Adrenal gland (tissue), 12 donors: ENCODE results near the gene ERC2. TPM values are rescaled to one million over a fixed set of nuclear protein-coding genes. Genes with fewer than 3 reads are reported as not detected.

ENCODE experiments used
- DNase-seq, 7 donors: peaks; one replicate each; pipeline ENCODE4 v3.0.0-alpha.2; 2019 to 2020
- H3K27ac ChIP-seq, 5 donors: fragments of 200-600 bp; sonication (generic) in 4 of 5; 1 replicate in 3 of 5; 2 replicates in 2 of 5; pipeline versions ENCODE4 v1.5.1 to v1.8.0; 2016 to 2020; ENCODE audit warnings: mild to moderate bottlenecking in 1 of 5
- H3K27me3 ChIP-seq: fragments of 200-600 bp; 2 replicates; pipeline ENCODE4 v1.8.0; 2021
- H3K36me3 ChIP-seq, 2 donors: fragments of 200-600 bp; replicated peaks in 1 of 2; 1 replicate in 1 of 2; 2 replicates in 1 of 2; pipeline versions ENCODE4 v1.5.1 to v1.8.0; 2018 to 2022
- H3K4me1 ChIP-seq, 2 donors: fragments of 200-600 bp; replicated peaks in 1 of 2; 1 replicate in 1 of 2; 2 replicates in 1 of 2; pipeline versions ENCODE4 v1.5.1 to v1.8.0; 2018 to 2021
- H3K4me3 ChIP-seq, 4 donors: fragments of 200-600 bp; sonication (generic) in 3 of 4; one replicate each; pipeline ENCODE4 v1.5.1; 2016 to 2018
- H3K9me3 ChIP-seq, 3 donors: fragments of 200-600 bp; sonication (generic) in 1 of 3; replicated peaks in 1 of 3; 1 replicate in 2 of 3; 2 replicates in 1 of 3; pipeline versions ENCODE4 v1.5.1 to v1.8.0; 2016 to 2021
- POLR2A ChIP-seq, 2 donors: fragments of 450-650 bp; IDR thresholded peaks; one replicate each; pipeline ENCODE4 v1.6.1; 2017; ENCODE audit warnings: antibody characterized with exemption in 2 of 2, mild to moderate bottlenecking in 2 of 2, moderate library complexity in 1 of 2
- WGBS, 4 donors: extraction: QIAGEN DNeasy Blood & Tissue Kit in 2 of 4; methylation state at CpG; one replicate each; pipeline versions ENCODE4 v1.1.5 to v1.1.7; 2013 to 2017; 5-methylcytosine and 5-hydroxymethylcytosine counted together
- intact Hi-C, 2 donors: fragments of 100-400 bp; cut with DNase I; formaldehyde crosslinking; loops; one replicate each; pipeline versions ENCODE4 v1.14.1 to v1.15.0; 2022 to 2023
- polyA plus RNA-seq, 3 donors: library from polyadenylated mRNA; stranded (reverse); fragments of 200-250 nt in 2 of 3; fragments of 350-450 nt in 1 of 3; fragmentation: Illumina TruSeq in 1 of 3; extraction: RNeasy Lipid Tissue Mini Kit (QIAGEN cat#74804) in 1 of 3; gene quantifications; one replicate each; pipeline ENCODE4 v1.2.3, GENCODE V29; 2013 to 2014
- total RNA-seq, 9 donors: library from RNA; depleted of rRNA in 4 of 9; stranded (reverse); fragments of >200 nt in 4 of 9; fragments of 120-200 nt in 1 of 9; fragmentation: NEBNext Ultra II Directional in 1 of 9; extraction: Animal tissue kit (Norgen Biotek cat#: 25700) in 1 of 9; gene quantifications; one replicate each; pipeline versions ENCODE4 v1.1.0 to v1.2.4, GENCODE V29; 2013 to 2023
- TF ChIP-seq, protein P1 (sequence below), 6 experiments: fragments of 450-650 bp in 4 of 6; fragments of 200-600 bp in 2 of 6; sonication (generic) in 1 of 6; IDR thresholded peaks; 1 replicate in 5 of 6; 2 replicates in 1 of 6; pipeline versions ENCODE4 v1.5.1 to v1.8.0; 2016 to 2021; ENCODE audit warnings: antibody characterized with exemption in 6 of 6, mild to moderate bottlenecking in 2 of 6, moderate library complexity in 1 of 6
- donor health status: healthy with polysubstance abuse.
- donor health status: Bipolar disorder and iron deficiency.
- donor health status: DM: yes; HTN: yes; CAD: no.
- donor health status: DM: no; HTN: no; CAD: no.
- donor health status: DM: no; HTN: no; CAD: no.
- donor health status: DM: yes; HTN: yes; CAD: no.

ERC2 gene
- total and polyA plus RNA-seq, 12 donors: 0.47 to 5.8 (median 1.5) TPM

GRCh38 chr3:56375654-56376053 is 92.6 kb downstream of the ERC2 start:
- DNase-seq: no peak
- no peak overlapping the region for H3K27ac ChIP-seq

GRCh38 chr3:56373386-56373785 is 94.9 kb downstream of the ERC2 start:
- no peaks in the 10 kb centered on the region for H3K27me3 ChIP-seq
- intact Hi-C loops: no loop called here
- WGBS, 4 donors: 68 to 75% (median 73%) methylated on average over 1 of the region's 1 CpG

More at GRCh38 chr3:56375654-56376053, 92.6 kb downstream of the ERC2 start:
- WGBS, 4 donors: 73 to 80% (median 77%) methylated on average over 3 of the region's 3 CpGs
- Histone ChIP-seq H3K9me3 (no peaks in the 10 kb centered on the region), H3K36me3 (no peaks in the 10 kb centered on the region), H3K4me3 (no peak overlapping the region), H3K4me1 (no peaks in the 10 kb centered on the region), H3K27me3 (no peaks in the 10 kb centered on the region)
- intact Hi-C loops: no loop called here
- TF ChIP-seq, protein P1, sequence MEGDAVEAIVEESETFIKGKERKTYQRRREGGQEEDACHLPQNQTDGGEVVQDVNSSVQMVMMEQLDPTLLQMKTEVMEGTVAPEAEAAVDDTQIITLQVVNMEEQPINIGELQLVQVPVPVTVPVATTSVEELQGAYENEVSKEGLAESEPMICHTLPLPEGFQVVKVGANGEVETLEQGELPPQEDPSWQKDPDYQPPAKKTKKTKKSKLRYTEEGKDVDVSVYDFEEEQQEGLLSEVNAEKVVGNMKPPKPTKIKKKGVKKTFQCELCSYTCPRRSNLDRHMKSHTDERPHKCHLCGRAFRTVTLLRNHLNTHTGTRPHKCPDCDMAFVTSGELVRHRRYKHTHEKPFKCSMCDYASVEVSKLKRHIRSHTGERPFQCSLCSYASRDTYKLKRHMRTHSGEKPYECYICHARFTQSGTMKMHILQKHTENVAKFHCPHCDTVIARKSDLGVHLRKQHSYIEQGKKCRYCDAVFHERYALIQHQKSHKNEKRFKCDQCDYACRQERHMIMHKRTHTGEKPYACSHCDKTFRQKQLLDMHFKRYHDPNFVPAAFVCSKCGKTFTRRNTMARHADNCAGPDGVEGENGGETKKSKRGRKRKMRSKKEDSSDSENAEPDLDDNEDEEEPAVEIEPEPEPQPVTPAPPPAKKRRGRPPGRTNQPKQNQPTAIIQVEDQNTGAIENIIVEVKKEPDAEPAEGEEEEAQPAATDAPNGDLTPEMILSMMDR (IDR thresholded peaks at IDR 0.05): no peak
- TF ChIP-seq POLR2A (IDR thresholded peaks at IDR 0.05): no peak

GRCh38 chr3:56370991-56371775 is 97.1 kb downstream of the ERC2 start:
- Histone ChIP-seq H3K36me3 (no peaks in the 10 kb centered on the region), H3K9me3 (no peaks in the 10 kb centered on the region), H3K4me3 (no peak overlapping the region), H3K4me1 (no peaks in the 10 kb centered on the region), H3K27me3 (no peaks in the 10 kb centered on the region), H3K27ac (no peak overlapping the region)
- WGBS, 4 donors: 70 to 77% (median 71%) methylated on average over 3 of the region's 3 CpGs
- TF ChIP-seq POLR2A (IDR thresholded peaks at IDR 0.05): no peak
- TF ChIP-seq, protein P1 (IDR thresholded peaks at IDR 0.05): no peak
- intact Hi-C loops: no loop called here
- DNase-seq: no peak

More at GRCh38 chr3:56373386-56373785, 94.9 kb downstream of the ERC2 start:
- no peak overlapping the region for H3K4me3 ChIP-seq
- no peaks in the 10 kb centered on the region for H3K36me3 ChIP-seq
- H3K9me3 ChIP-seq: no peaks in the 10 kb centered on the region
- TF ChIP-seq POLR2A (IDR thresholded peaks at IDR 0.05): no peak
- TF ChIP-seq, protein P1 (IDR thresholded peaks at IDR 0.05): no peak
- H3K4me1 ChIP-seq: no peaks in the 10 kb centered on the region
- no peak for DNase-seq
- no peak overlapping the region for H3K27ac ChIP-seq

DNA sequence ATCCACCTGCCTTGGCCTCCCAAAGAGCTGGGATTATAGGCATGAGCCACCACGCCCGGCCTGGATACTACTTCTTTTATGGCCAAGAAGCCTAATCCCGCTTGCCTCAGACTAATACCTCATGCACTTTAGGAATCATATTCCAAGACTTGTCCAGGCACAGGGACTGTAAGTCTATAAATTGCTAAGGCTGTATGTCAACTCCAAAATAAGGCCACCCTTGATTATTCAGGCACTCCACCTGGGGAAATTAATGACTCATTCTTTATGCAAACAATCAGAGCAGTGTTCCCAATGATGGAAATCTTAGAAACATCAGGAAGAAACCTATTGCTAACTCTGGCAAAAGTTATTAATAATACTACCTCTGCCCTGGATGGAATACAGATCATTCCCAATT is 98.4 kb downstream of the ERC2 start:
- no peak for DNase-seq
- intact Hi-C loops: no loop called here
- Histone ChIP-seq H3K9me3 (no peaks in the 10 kb centered on the region), H3K4me3 (no peak overlapping the region), H3K27ac (no peak overlapping the region), H3K4me1 (no peaks in the 10 kb centered on the region), H3K36me3 (no peaks in the 10 kb centered on the region), H3K27me3 (no peaks in the 10 kb centered on the region)
- TF ChIP-seq, protein P1 (IDR thresholded peaks at IDR 0.05): no peak
- TF ChIP-seq POLR2A (IDR thresholded peaks at IDR 0.05): no peak
- WGBS, 4 donors: 87 to 95% (median 90%) methylated on average over 3 of the region's 3 CpGs
